ENCODE results near the gene RASSF3.

The RASSF3 gene

DNA sequence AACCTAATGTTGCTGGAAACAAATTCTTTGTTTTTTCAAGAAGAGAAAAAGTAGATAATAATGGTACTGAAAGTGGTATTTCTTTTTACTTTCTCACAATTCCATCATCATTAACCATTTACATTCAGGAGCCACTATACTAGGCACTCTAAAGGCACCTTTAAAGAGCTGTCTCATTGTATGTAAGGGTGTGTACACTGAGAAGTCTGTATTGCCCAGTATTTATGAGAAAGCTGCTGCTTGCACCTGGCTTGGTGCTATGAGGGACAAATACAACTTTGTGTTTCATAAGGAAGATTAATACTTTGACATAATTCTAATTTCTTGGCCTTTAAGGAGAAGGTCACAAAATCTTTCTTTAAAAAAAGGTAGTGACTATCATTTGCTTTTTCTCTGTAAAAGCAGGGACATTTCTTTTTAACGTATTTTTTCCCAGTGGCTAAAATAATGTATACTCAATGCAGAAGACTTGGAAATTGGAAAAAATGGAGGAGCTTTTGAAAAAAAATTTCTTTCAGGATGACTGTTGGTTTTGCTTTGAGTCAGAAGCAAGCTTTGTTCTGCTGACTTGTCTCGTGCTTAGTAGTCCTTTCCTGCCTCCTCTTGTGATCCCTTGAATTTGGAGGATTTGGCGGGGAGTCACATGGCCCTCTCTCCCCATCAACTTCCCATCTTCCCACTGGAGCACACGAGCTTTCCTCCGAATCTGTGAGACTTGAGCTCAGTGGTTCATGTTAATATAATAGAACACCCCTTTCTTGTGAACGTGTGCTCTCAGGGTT lies 50.1 kb downstream of the RASSF3 start:
- H3K4me3 ChIP-seq (ENCODE audit: low read depth, low read length): no peak overlapping the region
- TF ChIP-seq, protein P1, sequence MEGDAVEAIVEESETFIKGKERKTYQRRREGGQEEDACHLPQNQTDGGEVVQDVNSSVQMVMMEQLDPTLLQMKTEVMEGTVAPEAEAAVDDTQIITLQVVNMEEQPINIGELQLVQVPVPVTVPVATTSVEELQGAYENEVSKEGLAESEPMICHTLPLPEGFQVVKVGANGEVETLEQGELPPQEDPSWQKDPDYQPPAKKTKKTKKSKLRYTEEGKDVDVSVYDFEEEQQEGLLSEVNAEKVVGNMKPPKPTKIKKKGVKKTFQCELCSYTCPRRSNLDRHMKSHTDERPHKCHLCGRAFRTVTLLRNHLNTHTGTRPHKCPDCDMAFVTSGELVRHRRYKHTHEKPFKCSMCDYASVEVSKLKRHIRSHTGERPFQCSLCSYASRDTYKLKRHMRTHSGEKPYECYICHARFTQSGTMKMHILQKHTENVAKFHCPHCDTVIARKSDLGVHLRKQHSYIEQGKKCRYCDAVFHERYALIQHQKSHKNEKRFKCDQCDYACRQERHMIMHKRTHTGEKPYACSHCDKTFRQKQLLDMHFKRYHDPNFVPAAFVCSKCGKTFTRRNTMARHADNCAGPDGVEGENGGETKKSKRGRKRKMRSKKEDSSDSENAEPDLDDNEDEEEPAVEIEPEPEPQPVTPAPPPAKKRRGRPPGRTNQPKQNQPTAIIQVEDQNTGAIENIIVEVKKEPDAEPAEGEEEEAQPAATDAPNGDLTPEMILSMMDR (IDR thresholded peaks at IDR 0.05; ENCODE audit: borderline replicate concordance, insufficient read depth, low read depth, low read length): no peak

GRCh38 chr12:64663015-64663414 lies 52.7 kb downstream of the RASSF3 start:
- TF ChIP-seq, protein P1 (IDR thresholded peaks at IDR 0.05; ENCODE audit: borderline replicate concordance, insufficient read depth, low read depth, low read length): no peak
- H3K4me3 ChIP-seq (ENCODE audit: low read depth, low read length): no peak overlapping the region

DNA sequence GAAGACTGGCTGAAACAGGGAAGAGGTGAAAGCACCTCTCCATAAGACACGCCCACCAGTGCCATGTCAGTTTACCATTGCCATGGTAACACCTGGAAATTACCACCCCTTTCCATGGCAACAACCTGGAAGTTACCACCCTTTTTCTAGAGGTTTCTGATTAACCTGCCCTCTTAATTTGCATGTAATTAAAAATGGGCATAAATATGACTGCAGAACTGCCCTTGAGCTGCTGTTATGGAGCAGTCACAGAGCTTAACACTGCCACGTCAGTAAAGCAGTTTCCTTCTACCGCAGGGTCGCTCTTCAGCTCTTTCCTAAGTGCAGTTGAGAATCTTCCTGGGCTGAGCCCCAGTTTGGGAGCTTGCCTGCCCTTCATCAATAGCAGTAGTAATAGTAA lies 55.2 kb downstream of the RASSF3 start:
- H3K4me3 ChIP-seq (ENCODE audit: low read depth, low read length): no peak overlapping the region
- TF ChIP-seq, protein P1 (IDR thresholded peaks at IDR 0.05; ENCODE audit: borderline replicate concordance, insufficient read depth, low read depth, low read length): no peak

- H3K4me3 ChIP-seq (ENCODE audit: low read depth, low read length): no peak overlapping the region
- TF ChIP-seq, protein P1 (IDR thresholded peaks at IDR 0.05; ENCODE audit: borderline replicate concordance, insufficient read depth, low read depth, low read length): no peak
Measured at GRCh38 chr12:64666054-64666914, 56.0 kb downstream of the RASSF3 start.

DNA sequence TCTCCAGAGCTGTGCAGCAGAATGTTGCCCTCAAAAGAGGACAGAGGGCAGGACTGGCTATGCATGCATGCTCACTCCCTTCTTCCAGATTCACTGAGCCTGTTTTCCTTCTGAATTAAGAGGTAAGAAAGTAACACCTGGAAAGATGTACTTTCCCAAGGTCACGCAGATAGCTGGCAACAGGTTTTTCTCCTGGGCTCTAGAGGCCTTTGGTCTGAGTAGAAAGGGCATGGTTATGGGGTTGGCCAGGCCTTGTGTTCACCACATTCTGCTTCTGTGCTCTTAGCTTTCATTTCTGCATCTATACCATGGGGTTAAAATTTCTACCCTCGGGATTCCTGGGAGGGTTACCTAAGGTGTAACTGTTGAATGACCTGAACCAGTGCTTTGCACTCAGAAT lies 57.5 kb downstream of the RASSF3 start:
- TF ChIP-seq, protein P1 (IDR thresholded peaks at IDR 0.05; ENCODE audit: borderline replicate concordance, insufficient read depth, low read depth, low read length): no peak
- H3K4me3 ChIP-seq (ENCODE audit: low read depth, low read length): no peak overlapping the region

GRCh38 chr12:64669270-64669842 lies 59.1 kb downstream of the RASSF3 start:
- TF ChIP-seq, protein P1 (IDR thresholded peaks at IDR 0.05; ENCODE audit: borderline replicate concordance, insufficient read depth, low read depth, low read length): no peak
- peak overlapping the region; percentile 30 for H3K4me3 ChIP-seq (ENCODE audit: low read depth, low read length)
